MM.1S (cell line): ENCODE data around the gene MKRN2.

Experiments
- DNase-seq: peaks from one replicate; pipeline ENCODE4 v3.0.0-alpha.2; 2015
- H2AFZ ChIP-seq: fragments of 300-600 bp; sonication (generic); 2 replicates; pipeline ENCODE4 v1.6.0; 2016; ENCODE audit warnings: antibody characterized with exemption, low read length
- H3F3A ChIP-seq: fragments of 300-600 bp; sonication (generic); 2 replicates; pipeline ENCODE4 v1.6.1; 2016; ENCODE audit warnings: mild to moderate bottlenecking, antibody characterized with exemption, low read length, moderate library complexity, mixed read lengths; ENCODE audit not compliant: insufficient read depth
- H3K27ac ChIP-seq: fragments of 300-600 bp; sonication (generic); 2 replicates; pipeline ENCODE4 v1.5.1; 2016; ENCODE audit warnings: mild to moderate bottlenecking, low read length
- H3K27me3 ChIP-seq: fragments of 300-600 bp; sonication (generic); replicated peaks from 2 replicates; pipeline ENCODE4 v1.6.0; 2016; ENCODE audit warnings: low read length; ENCODE audit not compliant: insufficient read depth
- H3K36me3 ChIP-seq: fragments of 300-600 bp; sonication (generic); replicated peaks from 2 replicates; pipeline ENCODE4 v1.6.1; 2016; ENCODE audit warnings: mild to moderate bottlenecking, low read length, mixed read lengths; ENCODE audit not compliant: insufficient read depth
- H3K4me1 ChIP-seq: fragments of 300-600 bp; sonication (generic); 2 replicates; pipeline ENCODE4 v1.6.1; 2016; ENCODE audit warnings: low read length, mixed read lengths
- H3K4me2 ChIP-seq: fragments of 300-600 bp; sonication (generic); 2 replicates; pipeline ENCODE4 v1.6.0; 2016; ENCODE audit warnings: low read depth, low read length
- H3K4me3 ChIP-seq: fragments of 300-600 bp; sonication (generic); 2 replicates; pipeline ENCODE4 v1.5.1; 2016; ENCODE audit warnings: low read length, mixed read lengths
- H3K79me2 ChIP-seq: fragments of 300-600 bp; sonication (generic); 2 replicates; pipeline ENCODE4 v1.6.1; 2016; ENCODE audit warnings: mixed run types, low read length, mixed read lengths
- H3K9ac ChIP-seq: fragments of 300-600 bp; sonication (generic); 2 replicates; pipeline ENCODE4 v1.6.1; 2016; ENCODE audit warnings: low read length, mixed read lengths
- H3K9me2 ChIP-seq: fragments of 300-600 bp; sonication (generic); replicated peaks from 2 replicates; pipeline ENCODE4 v1.6.1; 2016; ENCODE audit warnings: mild to moderate bottlenecking, low read length, mixed read lengths; ENCODE audit not compliant: insufficient read depth
- H3K9me3 ChIP-seq: fragments of 300-600 bp; sonication (generic); replicated peaks from 2 replicates; pipeline ENCODE4 v1.6.1; 2016; ENCODE audit warnings: mild to moderate bottlenecking, low read length, mixed read lengths; ENCODE audit not compliant: insufficient read depth
- H4K20me1 ChIP-seq: fragments of 300-600 bp; sonication (generic); 2 replicates; pipeline ENCODE4 v1.6.1; 2016; ENCODE audit warnings: mild to moderate bottlenecking, low read length, moderate library complexity, mixed read lengths; ENCODE audit not compliant: insufficient read depth
- EZH2 ChIP-seq: fragments of 300-600 bp; sonication (generic); optimal IDR thresholded peaks from 2 replicates; pipeline ENCODE3; 2017; ENCODE audit warnings: low read depth, mild to moderate bottlenecking, antibody characterized with exemption, low read length, mixed read lengths
- EZH2phosphoT487 ChIP-seq: fragments of 300-600 bp; sonication (generic); IDR thresholded peaks from 2 replicates; pipeline ENCODE4 v1.6.1; 2018; ENCODE audit warnings: antibody characterized with exemption, low read length
- TF ChIP-seq, protein P1 (sequence below): fragments of 300-600 bp; sonication (generic); IDR thresholded peaks from 2 replicates; pipeline ENCODE4 v1.5.1; 2016; ENCODE audit warnings: antibody characterized with exemption, low read length, mixed read lengths

Gene MKRN2

DNA sequence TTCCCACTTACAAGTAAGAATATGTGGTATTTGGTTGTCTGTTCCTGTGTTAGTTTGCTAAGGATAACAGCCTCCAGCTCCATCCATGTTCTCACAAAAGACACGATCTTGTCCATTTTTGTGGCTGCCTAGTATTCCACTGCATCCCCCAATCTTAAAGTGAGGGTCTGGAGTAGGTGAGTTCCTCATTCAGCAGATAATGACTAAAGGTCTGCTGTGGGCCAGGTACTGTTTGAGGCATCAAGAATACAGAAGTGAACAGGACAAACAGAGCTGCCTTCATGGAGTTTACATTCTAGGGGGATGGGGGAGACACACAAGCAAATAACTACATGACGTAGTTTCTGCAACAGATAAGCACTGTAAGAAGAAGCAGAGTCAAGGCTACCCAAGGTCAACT lies 35.9 kb upstream of the MKRN2 start:
- H3K9me3 ChIP-seq: no peaks in the 10 kb centered on the region
- H3K27ac ChIP-seq: no peak overlapping the region
- H3K27me3 ChIP-seq: no peaks in the 10 kb centered on the region
- no peak for DNase-seq
- no peaks in the 10 kb centered on the region for H3K36me3 ChIP-seq
- TF ChIP-seq EZH2 (no peak), EZH2phosphoT487 (no peak)
- TF ChIP-seq, protein P1, sequence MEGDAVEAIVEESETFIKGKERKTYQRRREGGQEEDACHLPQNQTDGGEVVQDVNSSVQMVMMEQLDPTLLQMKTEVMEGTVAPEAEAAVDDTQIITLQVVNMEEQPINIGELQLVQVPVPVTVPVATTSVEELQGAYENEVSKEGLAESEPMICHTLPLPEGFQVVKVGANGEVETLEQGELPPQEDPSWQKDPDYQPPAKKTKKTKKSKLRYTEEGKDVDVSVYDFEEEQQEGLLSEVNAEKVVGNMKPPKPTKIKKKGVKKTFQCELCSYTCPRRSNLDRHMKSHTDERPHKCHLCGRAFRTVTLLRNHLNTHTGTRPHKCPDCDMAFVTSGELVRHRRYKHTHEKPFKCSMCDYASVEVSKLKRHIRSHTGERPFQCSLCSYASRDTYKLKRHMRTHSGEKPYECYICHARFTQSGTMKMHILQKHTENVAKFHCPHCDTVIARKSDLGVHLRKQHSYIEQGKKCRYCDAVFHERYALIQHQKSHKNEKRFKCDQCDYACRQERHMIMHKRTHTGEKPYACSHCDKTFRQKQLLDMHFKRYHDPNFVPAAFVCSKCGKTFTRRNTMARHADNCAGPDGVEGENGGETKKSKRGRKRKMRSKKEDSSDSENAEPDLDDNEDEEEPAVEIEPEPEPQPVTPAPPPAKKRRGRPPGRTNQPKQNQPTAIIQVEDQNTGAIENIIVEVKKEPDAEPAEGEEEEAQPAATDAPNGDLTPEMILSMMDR: no peak
- no peaks in the 10 kb centered on the region for H3K4me1 ChIP-seq
- no peak overlapping the region for H2AFZ ChIP-seq
- H4K20me1 ChIP-seq: no peaks in the 10 kb centered on the region
- H3K4me2 ChIP-seq: no peak overlapping the region
- no peaks in the 10 kb centered on the region for H3K79me2 ChIP-seq
- H3K4me3 ChIP-seq: no peak overlapping the region
- no peak overlapping the region for H3K9ac ChIP-seq
- no peaks in the 10 kb centered on the region for H3K9me2 ChIP-seq
- no peaks in the 10 kb centered on the region for H3F3A ChIP-seq

DNA sequence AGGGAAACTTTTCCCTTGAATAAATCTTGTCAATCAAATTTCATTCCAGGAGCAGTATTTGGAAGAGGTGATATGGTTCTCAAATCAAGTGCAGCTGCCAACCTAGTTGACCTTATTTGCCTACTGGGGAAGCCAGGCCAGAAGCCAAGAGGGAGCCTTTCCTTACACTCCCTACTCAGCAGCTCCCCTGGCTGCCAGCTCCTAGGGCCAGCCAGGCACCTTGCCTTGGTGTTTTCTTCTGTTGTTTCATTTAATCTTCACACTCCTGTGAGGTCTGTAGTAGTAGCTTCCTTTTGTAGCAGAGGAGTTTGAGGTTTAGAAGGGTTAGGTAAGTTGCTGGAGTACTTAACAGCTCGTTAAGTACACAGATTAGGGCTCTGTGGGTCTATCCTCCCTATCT lies 34.2 kb upstream of the MKRN2 start:
- Histone ChIP-seq H3K4me2 (no peak overlapping the region), H3K4me1 (no peaks in the 10 kb centered on the region), H3K36me3 (0 out of 2 replicates have a peak, but pooled peaks cover 3% of the 10 kb centered on the region), H3F3A (no peaks in the 10 kb centered on the region), H2AFZ (no peak overlapping the region), H3K9me3 (no peaks in the 10 kb centered on the region), H3K27me3 (no peaks in the 10 kb centered on the region), H4K20me1 (no peaks in the 10 kb centered on the region), H3K9ac (no peak overlapping the region), H3K27ac (no peak overlapping the region), H3K4me3 (no peak overlapping the region), H3K79me2 (no peaks in the 10 kb centered on the region), H3K9me2 (no peaks in the 10 kb centered on the region)
- DNase-seq: no peak
- TF ChIP-seq EZH2 (no peak), EZH2phosphoT487 (no peak)
- TF ChIP-seq, protein P1: no peak

DNA sequence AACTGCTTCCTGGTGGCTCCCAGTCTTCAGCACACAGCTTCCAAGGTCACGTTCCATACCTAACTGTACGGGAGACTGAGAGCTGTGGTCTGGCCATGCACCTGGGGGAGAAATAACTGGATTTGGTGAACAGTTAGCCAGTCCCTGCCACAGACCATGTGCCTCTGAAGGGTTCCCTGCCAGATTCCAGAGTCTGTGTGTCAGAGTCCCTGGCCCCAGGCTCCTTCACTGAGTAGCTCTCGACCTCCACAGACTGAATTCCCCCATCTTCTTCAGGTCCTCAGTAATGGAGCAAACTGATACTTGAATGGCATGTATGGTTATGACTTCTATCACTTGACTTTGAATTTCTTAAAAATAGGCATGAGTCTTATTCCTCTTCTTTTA lies 29.1 kb upstream of the MKRN2 start:
- TF ChIP-seq, protein P1: no peak
- TF ChIP-seq EZH2phosphoT487 (no peak), EZH2 (no peak)
- 0 out of 2 replicates have a peak, but pooled peaks cover 3% of the 10 kb centered on the region for H3K36me3 ChIP-seq
- H3F3A ChIP-seq: no peaks in the 10 kb centered on the region
- DNase-seq: no peak
- H3K79me2 ChIP-seq: no peaks in the 10 kb centered on the region
- no peaks in the 10 kb centered on the region for H3K9me2 ChIP-seq
- H3K9ac ChIP-seq: no peak overlapping the region
- no peak overlapping the region for H3K27ac ChIP-seq
- no peaks in the 10 kb centered on the region for H3K4me1 ChIP-seq
- no peaks in the 10 kb centered on the region for H4K20me1 ChIP-seq
- no peak overlapping the region for H3K4me2 ChIP-seq
- no peaks in the 10 kb centered on the region for H3K27me3 ChIP-seq
- no peak overlapping the region for H2AFZ ChIP-seq
- no peaks in the 10 kb centered on the region for H3K9me3 ChIP-seq
- H3K4me3 ChIP-seq: no peak overlapping the region

DNA sequence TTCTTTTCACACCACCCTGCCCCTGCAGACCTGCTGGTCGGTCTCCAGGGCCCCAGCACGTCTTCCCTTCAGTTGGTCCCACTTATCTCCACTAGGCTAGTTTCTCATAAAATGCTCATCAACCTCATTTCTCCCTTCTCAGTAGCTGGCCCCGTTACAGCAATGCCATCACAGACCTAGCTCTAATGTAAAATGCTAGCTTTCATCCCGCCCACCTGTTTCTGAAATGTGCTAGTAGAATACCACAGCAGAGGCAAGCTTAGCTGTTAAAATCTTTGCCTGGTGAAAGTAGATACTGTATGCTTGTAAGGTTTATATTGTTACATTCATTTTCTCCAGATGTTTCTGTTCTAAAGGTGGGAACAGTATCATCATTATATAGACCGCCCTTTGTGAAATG lies 24.7 kb upstream of the MKRN2 start:
- Histone ChIP-seq H3K36me3 (no peaks in the 10 kb centered on the region), H3K79me2 (no peaks in the 10 kb centered on the region), H3F3A (no peaks in the 10 kb centered on the region), H3K27me3 (no peaks in the 10 kb centered on the region), H3K9ac (no peak overlapping the region), H3K4me1 (no peaks in the 10 kb centered on the region), H2AFZ (no peak overlapping the region), H4K20me1 (no peaks in the 10 kb centered on the region), H3K27ac (no peak overlapping the region), H3K9me3 (no peaks in the 10 kb centered on the region), H3K9me2 (no peaks in the 10 kb centered on the region), H3K4me2 (no peak overlapping the region), H3K4me3 (no peak overlapping the region)
- no peak for DNase-seq
- TF ChIP-seq, protein P1: no peak
- TF ChIP-seq EZH2phosphoT487 (no peak), EZH2 (no peak)
